Head of caudate nucleus (tissue), 42 donors: ENCODE results near the gene URI1.
A peak's percentile ranks its signal among the peaks of the same experiment; 100 is the strongest.
"Not testable (repeated sequence)": the region's sequence is repeated elsewhere in the genome, so short reads cannot be mapped to it uniquely, and the experiment has no call there.

Experiments used
- DNase-seq, 42 donors: peaks; one replicate each; pipeline versions ENCODE4 v3.0.0 to v3.0.0-alpha.2; 2020 to 2021; ENCODE audit warnings: mixed read lengths in 7 of 42
- intact Hi-C: fragments of 100-400 bp; cut with DNase I; formaldehyde crosslinking; loops from one replicate; pipeline ENCODE4 v1.15.0; 2022

Gene URI1

DNA sequence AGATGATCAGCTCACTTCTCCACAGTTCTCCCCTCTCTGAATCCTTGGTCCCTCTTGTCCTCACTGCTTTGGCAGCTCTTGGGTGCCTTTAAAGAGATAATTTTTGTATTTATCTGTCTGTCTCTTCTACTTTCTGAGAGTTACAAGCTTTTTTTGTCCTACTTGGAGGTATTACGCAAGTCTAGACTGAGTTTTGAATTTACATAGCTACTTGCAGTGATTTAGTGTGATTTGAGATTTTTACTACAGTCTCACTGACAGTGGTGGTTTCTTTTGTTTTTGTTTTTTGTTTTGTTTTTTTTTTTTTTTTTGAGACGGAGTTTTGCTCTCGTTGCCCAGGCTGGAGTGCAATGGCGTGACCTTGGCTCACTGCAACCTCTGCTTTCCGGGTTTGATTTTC, 22.1 kb downstream of the URI1 start:
- DNase-seq: no peak
- intact Hi-C loops: no loop called here

- no peak for DNase-seq
- intact Hi-C loops: no loop called here
Observed at GRCh38 chr19:29965492-29965891, 23.5 kb downstream of the URI1 start.

DNA sequence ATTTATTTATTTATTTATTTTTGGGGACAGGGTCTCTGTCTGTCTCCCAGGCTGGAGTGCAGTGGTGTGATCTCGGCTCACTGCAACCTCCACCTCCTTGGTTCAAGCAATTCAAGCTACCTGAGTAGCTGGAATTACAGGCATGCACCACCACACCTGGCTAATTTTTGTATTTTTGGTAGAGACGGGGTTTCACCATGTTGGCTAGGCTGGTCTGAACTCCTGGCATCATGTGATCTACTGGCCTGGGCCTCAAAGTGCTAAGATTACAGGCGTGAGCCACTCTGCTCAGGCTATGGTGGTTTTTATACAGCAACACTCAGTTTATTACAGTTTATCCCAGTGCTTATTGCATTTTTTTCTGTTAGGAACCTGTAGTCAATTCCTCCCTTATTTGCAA, 24.1 kb downstream of the URI1 start:
- intact Hi-C loops, DNase-seq: not testable (repeated sequence)

- DNase-seq: no peak
- intact Hi-C loops: no loop called here
Observed at GRCh38 chr19:29966588-29967249, 24.7 kb downstream of the URI1 start.

DNA sequence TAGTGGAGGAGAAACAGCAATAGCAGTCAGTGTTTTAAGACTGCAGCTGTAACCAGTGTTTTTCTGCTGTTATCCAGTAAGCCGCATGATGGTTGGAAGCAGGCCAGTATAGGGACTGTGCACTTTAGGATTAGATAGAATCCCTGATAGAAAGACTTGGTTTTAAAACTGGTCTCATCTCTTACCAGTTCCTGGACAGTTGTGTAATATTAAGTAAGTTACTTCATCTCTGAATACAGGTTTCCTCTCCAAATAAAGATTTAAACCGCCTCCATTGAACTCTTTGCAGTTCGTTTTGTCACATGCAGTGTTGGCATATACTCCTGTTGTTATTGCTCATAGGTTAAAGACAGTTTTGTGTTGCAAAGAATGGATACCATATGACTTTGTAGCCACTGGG, 25.6 kb downstream of the URI1 start:
- intact Hi-C loops: no loop called here
- DNase-seq: peak in 6 of 42 donors; percentile 11 to 54 (median 28)

DNA sequence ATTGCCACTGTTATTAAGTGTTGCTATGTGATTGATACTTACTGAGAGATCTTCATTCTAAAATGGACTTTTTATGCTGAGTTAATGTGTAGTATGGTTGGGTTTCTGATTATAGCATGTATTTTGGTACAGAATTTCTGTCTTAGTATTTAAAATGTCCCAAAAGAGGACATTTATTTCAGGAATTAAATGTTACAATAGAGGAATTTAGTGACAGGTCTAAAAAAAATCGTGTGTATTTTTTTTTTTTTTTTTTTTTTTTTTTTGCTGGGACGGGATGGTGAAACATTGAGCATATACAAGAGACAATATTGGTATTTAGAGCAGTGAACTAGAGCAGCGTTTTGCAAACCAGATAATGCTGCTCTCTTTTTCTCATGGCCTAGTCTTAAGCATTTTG, 27.9 kb downstream of the URI1 start:
- no peak for DNase-seq

DNA sequence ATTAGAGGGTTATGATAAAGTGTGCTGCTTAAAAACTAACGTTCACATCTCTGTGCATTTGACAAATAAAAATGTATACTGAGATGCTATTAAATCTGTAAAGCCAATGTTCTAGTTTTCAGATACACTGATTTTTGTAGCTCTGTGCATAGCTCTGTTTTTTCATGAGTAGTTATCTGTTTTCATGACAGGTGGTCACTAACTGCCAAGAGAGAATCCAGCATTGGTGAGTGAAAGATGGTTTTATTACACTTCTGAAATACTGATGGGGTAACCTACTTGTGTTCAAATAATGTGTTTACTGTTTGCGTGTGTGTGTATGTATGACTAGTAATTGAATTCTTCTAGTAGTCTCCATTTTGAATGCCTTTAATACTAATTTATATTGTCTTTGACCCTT, 29.0 kb downstream of the URI1 start:
- intact Hi-C loops: no loop called here
- no peak for DNase-seq

More for the DNA sequence above, 27.9 kb downstream of the URI1 start:
- intact Hi-C loops: no loop called here

DNA sequence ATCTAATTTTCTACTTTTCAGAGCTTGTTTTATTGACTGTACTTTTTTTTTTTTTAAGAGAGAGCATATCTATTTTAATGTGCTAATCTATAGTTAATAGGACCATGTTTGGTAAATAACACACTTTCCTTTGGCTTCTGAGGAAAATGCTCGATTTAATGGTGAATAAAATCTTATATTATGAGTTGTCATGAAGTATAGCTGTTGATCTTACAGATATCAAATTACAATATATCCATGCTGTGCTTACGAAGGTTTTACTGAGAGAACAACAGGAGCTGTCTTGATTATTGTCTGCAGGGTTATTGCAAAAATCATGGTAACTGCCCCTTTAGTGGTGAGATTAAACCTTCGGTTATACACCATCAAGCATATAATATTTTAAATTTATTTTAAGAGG, 29.6 kb downstream of the URI1 start:
- no peak for DNase-seq
- intact Hi-C loops: no loop called here

DNA sequence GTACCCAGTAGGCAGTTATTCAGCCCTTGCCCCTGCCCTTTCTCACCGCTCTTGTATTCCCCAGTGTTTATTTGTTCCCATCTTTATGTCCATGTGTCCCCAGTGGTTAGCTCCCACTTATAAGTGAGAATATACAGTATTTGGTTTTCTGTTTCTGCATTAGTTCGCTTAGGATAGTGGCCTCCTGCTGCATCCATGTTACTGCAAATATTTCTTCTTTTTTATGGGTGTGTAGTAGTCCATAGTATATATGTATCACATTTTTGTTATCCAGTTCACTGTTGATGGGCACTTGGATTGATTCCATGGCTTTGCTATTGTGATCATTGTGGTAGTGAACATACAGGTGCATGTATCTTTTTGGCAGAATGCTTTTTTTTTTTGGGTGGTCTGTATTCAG, 32.7 kb downstream of the URI1 start:
- intact Hi-C loops: no loop called here
- DNase-seq: no peak

DNA sequence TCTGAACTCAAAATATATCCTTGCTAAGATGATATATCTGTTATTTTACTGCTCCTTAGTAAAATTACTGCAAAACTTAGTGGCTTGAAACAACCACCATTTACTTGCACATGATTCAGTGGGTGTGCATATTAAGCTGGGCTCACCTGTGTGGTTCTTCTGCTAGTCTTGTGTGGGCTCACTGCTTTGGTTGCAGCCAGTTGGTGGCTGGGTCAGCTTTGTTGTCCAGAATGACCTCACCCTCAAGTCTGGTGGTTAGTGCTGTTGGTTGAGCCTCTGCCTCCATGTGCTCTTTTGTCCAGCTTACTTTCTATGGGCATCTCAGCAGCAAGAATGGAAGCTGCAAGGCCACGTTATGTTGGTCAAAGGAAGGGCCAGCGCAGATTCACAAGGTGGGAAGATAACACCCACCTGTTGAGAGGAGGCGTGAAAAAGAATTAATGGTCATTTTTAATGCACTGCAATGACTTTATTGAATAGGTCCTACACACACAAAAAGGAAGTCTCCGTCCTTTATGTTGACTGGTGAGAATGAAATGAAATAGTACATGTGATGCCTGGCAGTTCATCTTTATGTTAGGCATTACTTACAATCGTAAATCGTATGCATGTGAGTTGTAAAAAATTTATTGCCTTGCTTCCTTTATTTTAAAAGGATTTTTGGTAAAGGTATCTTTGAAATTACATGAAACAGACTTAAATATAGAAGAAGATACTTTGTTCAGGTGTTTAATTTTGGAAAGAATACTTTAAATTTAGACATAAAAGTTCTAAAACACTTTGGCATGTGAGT, 34.3 kb downstream of the URI1 start:
- intact Hi-C loops: no loop called here
- no peak for DNase-seq

DNA sequence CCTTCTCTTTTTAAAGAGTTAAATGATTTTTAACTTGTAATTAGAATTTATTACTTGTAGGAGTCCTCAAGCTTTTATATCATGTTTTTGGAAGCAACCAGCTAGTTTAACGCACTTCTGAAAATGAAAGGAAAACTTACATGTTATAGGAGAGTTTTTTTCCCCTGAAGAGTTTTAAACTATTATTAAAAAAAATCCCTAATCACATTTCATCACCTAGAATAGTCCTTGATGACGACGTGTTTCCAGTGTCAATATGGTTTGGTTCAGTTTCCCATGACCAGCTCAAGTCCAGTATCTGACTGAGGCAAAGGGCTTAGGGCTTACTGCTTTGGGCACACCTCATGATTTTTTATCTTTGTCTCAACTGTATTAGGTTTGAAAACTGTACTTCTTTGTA, 36.0 kb downstream of the URI1 start:
- no peak for DNase-seq
- intact Hi-C loops: no loop called here

DNA sequence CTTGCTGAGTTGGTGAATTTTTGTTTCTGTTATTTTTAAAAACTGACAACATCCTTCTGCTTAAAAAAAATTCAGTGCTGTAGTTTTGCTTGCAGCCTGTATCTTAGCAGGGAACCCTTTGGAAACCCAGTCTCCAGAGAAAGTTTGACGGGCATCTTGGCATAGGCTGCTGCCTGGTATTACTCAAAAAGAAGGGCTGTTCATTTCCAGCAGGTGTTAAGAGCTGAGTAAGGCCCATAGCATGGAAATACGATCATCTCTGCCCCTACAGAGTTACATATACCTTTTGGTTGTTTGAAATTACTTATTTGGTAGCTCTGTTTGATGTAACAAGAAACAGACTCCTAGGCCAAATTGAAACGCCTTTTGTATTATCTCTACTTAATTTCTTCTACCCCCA, 41.5 kb downstream of the URI1 start:
- intact Hi-C loops: no loop called here
- DNase-seq: no peak

GRCh38 chr19:29985196-29985595, 43.2 kb downstream of the URI1 start:
- intact Hi-C loops: no loop called here
- DNase-seq: no peak

- no peak for DNase-seq
- intact Hi-C loops: no loop called here
Observed at GRCh38 chr19:29988351-29988750, 46.3 kb downstream of the URI1 start.

DNA sequence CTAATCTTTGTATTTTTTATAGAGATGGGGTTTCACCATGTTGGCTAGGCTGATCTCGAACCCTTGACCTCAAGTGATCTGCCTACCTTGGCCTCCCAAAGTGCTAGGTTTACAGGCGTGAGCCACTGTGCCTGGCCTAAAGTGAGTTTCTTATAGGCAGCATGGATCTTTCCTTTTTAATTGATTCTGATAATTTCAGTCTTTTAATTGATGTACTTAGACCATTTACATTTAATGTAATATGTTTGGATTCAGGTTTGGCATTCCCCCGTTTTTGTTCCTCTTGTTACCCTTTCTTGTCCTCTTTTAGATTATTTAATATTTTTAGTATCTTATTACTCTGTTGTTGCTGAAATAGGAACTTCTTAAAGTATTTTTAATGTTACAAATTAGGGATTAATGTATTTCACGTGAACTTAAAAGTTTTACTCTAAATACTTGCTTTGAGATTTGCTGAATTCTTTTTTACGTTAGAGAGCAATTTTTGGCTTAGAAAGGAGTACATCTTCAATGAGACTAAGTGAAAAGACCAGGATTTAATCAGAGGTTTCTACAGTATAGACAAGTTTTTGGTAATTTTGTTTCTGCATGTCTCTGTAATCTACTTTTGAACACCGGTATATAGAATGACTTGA, 50.3 kb downstream of the URI1 start:
- DNase-seq: no peak
- intact Hi-C loops: no loop called here

DNA sequence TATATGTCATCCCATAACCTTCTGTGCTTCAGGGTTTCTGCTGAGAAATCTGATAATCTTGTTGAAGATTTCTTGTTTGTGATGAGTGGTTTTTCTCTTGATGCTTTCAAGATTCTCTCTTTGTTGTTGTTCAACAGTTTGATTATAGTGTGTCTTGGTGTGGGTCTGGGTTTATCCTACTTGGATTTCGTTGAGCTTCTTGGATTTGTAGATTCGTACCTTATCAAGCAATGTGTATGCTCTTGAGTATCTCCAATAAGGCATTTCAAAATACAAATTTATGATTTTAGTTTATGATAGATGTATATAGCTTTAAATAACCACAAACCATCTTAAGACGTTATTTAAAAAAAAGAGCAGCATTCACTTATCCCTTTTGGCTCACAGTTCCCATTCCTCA, 57.5 kb downstream of the URI1 start:
- DNase-seq: no peak
- intact Hi-C loops: no loop called here

- intact Hi-C loops: no loop called here
- DNase-seq: no peak
Observed at GRCh38 chr19:30000862-30001261, 58.8 kb downstream of the URI1 start.

DNA sequence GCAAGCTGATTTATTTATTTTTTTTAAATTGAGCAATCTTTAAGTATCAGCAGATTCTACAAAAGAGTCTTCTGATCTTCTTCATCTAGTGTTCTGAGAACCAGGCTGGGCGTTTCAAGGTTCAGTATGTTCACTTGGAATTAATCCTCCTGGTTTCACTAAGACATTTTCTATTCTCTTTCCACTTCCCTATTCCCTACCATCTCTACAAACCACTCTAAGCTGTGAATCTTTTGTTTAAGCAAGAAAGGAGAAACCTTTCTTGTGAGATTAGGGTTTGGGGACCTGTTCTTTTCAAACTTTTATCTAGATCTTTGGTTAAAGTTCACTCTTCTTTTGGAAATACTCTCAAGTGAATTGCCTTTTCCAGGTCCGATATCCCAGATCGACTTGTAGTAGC, 59.3 kb downstream of the URI1 start:
- DNase-seq: no peak
- intact Hi-C loops: no loop called here

GRCh38 chr19:30001791-30002190, 59.8 kb downstream of the URI1 start:
- intact Hi-C loops: no loop called here
- DNase-seq: no peak

GRCh38 chr19:30003866-30004265, 61.8 kb downstream of the URI1 start:
- intact Hi-C loops: no loop called here
- DNase-seq: no peak

GRCh38 chr19:30004403-30004802, 62.4 kb downstream of the URI1 start:
- intact Hi-C loops: no loop called here

More at GRCh38 chr19:30004403-30004802, 62.4 kb downstream of the URI1 start:
- no peak for DNase-seq
